ENCODE measurements around the gene SKIL. TPM values are rescaled to one million over a fixed set of nuclear protein-coding genes. Genes with fewer than 3 reads are reported as not detected.

Gene SKIL
- total RNA-seq, 6 experiments from 2014 or later, result 14.1 to 29.1 (median 21.3) TPM

GRCh38 chr3:170386468-170386867 lies 29.0 kb downstream of the SKIL start:
- Histone ChIP-seq H3K4me3 (no peak overlapping the region), H3K36me3 (peaks cover 0 to 49% (median 14%) of the 10 kb centered on the region in 4 donors), H3K4me1 (no peaks in the 10 kb centered on the region), H3K27me3 (no peaks in the 10 kb centered on the region), H3K9me3 (no peaks in the 10 kb centered on the region), H3K27ac (no peak overlapping the region)
- intact Hi-C loops (cut with DNase I), result no loop called here
- DNase-seq (no peak), ATAC-seq (no peak)
- TF ChIP-seq CTCF (IDR thresholded peaks at IDR 0.05) (no peak), POLR2A (IDR thresholded peaks at IDR 0.05) (no peak)
- 96% methylated on average over 3 of the region's 3 CpGs for WGBS (ENCODE audit: insufficient coverage, low coverage, low lambda C conversion rate, missing lambda C conversion rate)

- TF ChIP-seq POLR2A (IDR thresholded peaks at IDR 0.05), result no peak
- no peak for TF ChIP-seq CTCF (IDR thresholded peaks at IDR 0.05)
- H3K4me3 ChIP-seq, result no peak overlapping the region
- no peak overlapping the region for H3K27ac ChIP-seq
- ATAC-seq, result no peak
- DNase-seq, result no peak
- no peaks in the 10 kb centered on the region for H3K27me3 ChIP-seq
- intact Hi-C loops (cut with DNase I), result no loop called here
- H3K4me1 ChIP-seq, result no peaks in the 10 kb centered on the region
- no peaks in the 10 kb centered on the region for H3K9me3 ChIP-seq
- H3K36me3 ChIP-seq, result peaks cover 0 to 49% (median 12%) of the 10 kb centered on the region in 4 donors
These were observed 30.4 kb downstream of the SKIL start for GRCh38 chr3:170387950-170388349.

GRCh38 chr3:170391108-170391507 lies 33.6 kb downstream of the SKIL start:
- WGBS (ENCODE audit: insufficient coverage, low coverage, low lambda C conversion rate, missing lambda C conversion rate), result 93% methylated on average over 4 of the region's 4 CpGs
- TF ChIP-seq CTCF (IDR thresholded peaks at IDR 0.05) (no peak), POLR2A (IDR thresholded peaks at IDR 0.05) (no peak)
- intact Hi-C loops (cut with DNase I), result no loop called here
- H3K27me3 ChIP-seq, result no peaks in the 10 kb centered on the region
- no peak for ATAC-seq
- no peak overlapping the region for H3K27ac ChIP-seq
- no peak for DNase-seq
- no peak overlapping the region for H3K4me3 ChIP-seq
- H3K9me3 ChIP-seq, result no peaks in the 10 kb centered on the region
- peaks cover 0 to 28% (median 8%) of the 10 kb centered on the region in 4 donors for H3K36me3 ChIP-seq
- H3K4me1 ChIP-seq, result no peaks in the 10 kb centered on the region

GRCh38 chr3:170397685-170398084 lies 40.2 kb downstream of the SKIL start:
- ATAC-seq (no peak), DNase-seq (no peak)

More at GRCh38 chr3:170397685-170398084, 40.2 kb downstream of the SKIL start:
- Histone ChIP-seq H3K4me1 (no peaks in the 10 kb centered on the region), H3K36me3 (no peaks in the 10 kb centered on the region), H3K9me3 (no peaks in the 10 kb centered on the region), H3K4me3 (no peak overlapping the region), H3K27ac (no peak overlapping the region), H3K27me3 (no peaks in the 10 kb centered on the region)
- intact Hi-C loops (cut with DNase I), result no loop called here
- 79% methylated on average over 5 of the region's 6 CpGs for WGBS (ENCODE audit: insufficient coverage, low coverage, low lambda C conversion rate, missing lambda C conversion rate)
- TF ChIP-seq POLR2A (IDR thresholded peaks at IDR 0.05) (no peak), CTCF (IDR thresholded peaks at IDR 0.05) (no peak)
